Colonic mucosa (tissue), 4 donors: ENCODE data around the gene SPAG16. TPM values are rescaled to one million over a fixed set of nuclear protein-coding genes. Genes with fewer than 3 reads are reported as not detected.
"Not testable (repeated sequence)": the region's sequence is repeated elsewhere in the genome, so short reads cannot be mapped to it uniquely, and the experiment has no call there.

ENCODE experiments used
- DNase-seq: peaks from one replicate; pipeline ENCODE4 v3.0.0-alpha.2; 2020
- H3K27ac ChIP-seq: fragments of 200-600 bp; one replicate; pipeline ENCODE4 v1.8.0; 2021
- H3K27me3 ChIP-seq: fragments of 200-600 bp; one replicate; pipeline ENCODE4 v1.8.0; 2021
- H3K36me3 ChIP-seq: fragments of 200-600 bp; one replicate; pipeline ENCODE4 v1.8.0; 2021
- H3K4me1 ChIP-seq: fragments of 200-600 bp; one replicate; pipeline ENCODE4 v1.8.0; 2021; ENCODE audit warnings: mild to moderate bottlenecking
- H3K4me3 ChIP-seq: fragments of 200-600 bp; one replicate; pipeline ENCODE4 v1.8.0; 2021
- H3K9ac ChIP-seq, 2 donors: one replicate each; pipeline ENCODE4 v1.7.0; 2013; ENCODE audit warnings: control low read depth in 2 of 2, low read depth in 2 of 2, low read length in 2 of 2
- H3K9me3 ChIP-seq: fragments of 200-600 bp; one replicate; pipeline ENCODE4 v1.8.0; 2021
- intact Hi-C: fragments of 100-400 bp; cut with DNase I; formaldehyde crosslinking; loops from one replicate; pipeline ENCODE4 v1.14.1; 2022
- total RNA-seq, 2 donors: library from RNA; stranded (reverse); fragmentation: NEBNext Ultra II Directional in 1 of 2; extraction: Animal tissue kit (Norgen Biotek cat#: 25700) in 1 of 2; gene quantifications; one replicate each; pipeline ENCODE4 v1.2.1, GENCODE V29; 2021
- TF ChIP-seq, protein P1 (sequence below): fragments of 200-600 bp; IDR thresholded peaks from one replicate; pipeline ENCODE4 v1.8.0; 2022; ENCODE audit warnings: antibody characterized with exemption, mild to moderate bottlenecking
- donor health status: healthy.
- donor health status: DM: no; HTN: no; CAD: no.
- donor health status: DM: no; HTN: no; CAD: no.

SPAG16 gene
- total RNA-seq, 2 donors from 2014 or later = 18.6 to 25.5 TPM

- Histone ChIP-seq H3K4me1 (no peaks in the 10 kb centered on the region), H3K9ac (no peak overlapping the region), H3K9me3 (no peaks in the 10 kb centered on the region), H3K36me3 (no peaks in the 10 kb centered on the region), H3K27ac (no peak overlapping the region), H3K27me3 (no peaks in the 10 kb centered on the region), H3K4me3 (no peak overlapping the region)
- TF ChIP-seq, protein P1, sequence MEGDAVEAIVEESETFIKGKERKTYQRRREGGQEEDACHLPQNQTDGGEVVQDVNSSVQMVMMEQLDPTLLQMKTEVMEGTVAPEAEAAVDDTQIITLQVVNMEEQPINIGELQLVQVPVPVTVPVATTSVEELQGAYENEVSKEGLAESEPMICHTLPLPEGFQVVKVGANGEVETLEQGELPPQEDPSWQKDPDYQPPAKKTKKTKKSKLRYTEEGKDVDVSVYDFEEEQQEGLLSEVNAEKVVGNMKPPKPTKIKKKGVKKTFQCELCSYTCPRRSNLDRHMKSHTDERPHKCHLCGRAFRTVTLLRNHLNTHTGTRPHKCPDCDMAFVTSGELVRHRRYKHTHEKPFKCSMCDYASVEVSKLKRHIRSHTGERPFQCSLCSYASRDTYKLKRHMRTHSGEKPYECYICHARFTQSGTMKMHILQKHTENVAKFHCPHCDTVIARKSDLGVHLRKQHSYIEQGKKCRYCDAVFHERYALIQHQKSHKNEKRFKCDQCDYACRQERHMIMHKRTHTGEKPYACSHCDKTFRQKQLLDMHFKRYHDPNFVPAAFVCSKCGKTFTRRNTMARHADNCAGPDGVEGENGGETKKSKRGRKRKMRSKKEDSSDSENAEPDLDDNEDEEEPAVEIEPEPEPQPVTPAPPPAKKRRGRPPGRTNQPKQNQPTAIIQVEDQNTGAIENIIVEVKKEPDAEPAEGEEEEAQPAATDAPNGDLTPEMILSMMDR = no peak
- intact Hi-C loops = no loop called here
- DNase-seq = no peak
Measured at GRCh38 chr2:213266421-213266820, 17.8 kb upstream of the SPAG16 start.

GRCh38 chr2:213271947-213272346 is 12.3 kb upstream of the SPAG16 start:
- no peak for DNase-seq

DNA sequence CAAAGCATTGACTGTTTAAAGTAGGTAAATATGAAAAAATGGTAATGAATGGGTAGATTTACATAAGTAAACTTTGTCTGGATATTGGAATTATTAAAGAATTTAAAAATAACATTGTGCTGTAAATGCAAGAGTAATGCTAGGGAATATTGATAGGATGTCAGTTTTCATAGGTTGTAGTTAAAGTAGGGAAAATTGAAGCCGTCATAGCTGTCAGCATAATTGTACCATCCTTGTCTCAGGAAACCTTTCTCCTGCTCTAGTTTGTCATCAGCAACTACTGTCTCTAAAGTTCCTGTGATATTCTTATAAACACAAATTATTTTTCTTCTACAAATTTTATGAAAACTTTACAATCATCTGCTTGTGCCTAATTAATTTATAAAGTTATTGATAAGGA is 10.1 kb upstream of the SPAG16 start:
- TF ChIP-seq, protein P1 = no peak
- Histone ChIP-seq H3K9me3 (no peaks in the 10 kb centered on the region), H3K36me3 (no peaks in the 10 kb centered on the region), H3K27ac (no peak overlapping the region), H3K4me1 (no peaks in the 10 kb centered on the region), H3K27me3 (no peaks in the 10 kb centered on the region), H3K4me3 (no peak overlapping the region), H3K9ac (no peak overlapping the region)
- intact Hi-C loops = no loop called here
- DNase-seq = no peak

More at GRCh38 chr2:213271947-213272346, 12.3 kb upstream of the SPAG16 start:
- TF ChIP-seq, protein P1 = no peak
- no peaks in the 10 kb centered on the region for H3K9me3 ChIP-seq
- H3K4me1 ChIP-seq = no peaks in the 10 kb centered on the region
- no peaks in the 10 kb centered on the region for H3K36me3 ChIP-seq
- H3K27ac ChIP-seq = no peak overlapping the region
- intact Hi-C loops = no loop called here
- no peak overlapping the region for H3K4me3 ChIP-seq
- no peak overlapping the region for H3K9ac ChIP-seq
- no peaks in the 10 kb centered on the region for H3K27me3 ChIP-seq

DNA sequence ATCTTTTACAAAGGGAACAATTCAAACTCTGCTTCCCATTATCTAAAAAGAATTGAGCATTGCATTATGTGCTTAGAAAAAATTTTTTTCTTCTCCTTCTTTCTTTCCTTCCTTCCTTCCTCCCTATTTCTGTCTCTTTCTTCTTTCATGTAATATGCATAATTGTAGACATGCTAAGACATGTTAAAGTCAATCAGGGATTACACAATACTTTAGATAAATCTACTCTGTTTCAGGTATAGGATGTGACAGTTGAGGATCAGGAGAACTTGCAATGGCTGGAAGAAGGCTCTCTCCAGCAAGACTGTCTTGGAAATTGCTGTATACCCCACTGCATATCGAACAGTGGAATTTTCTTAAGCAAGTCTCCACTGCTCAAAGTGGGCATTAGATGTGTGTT is 9.0 kb upstream of the SPAG16 start:
- TF ChIP-seq, protein P1 = no peak
- intact Hi-C loops = no loop called here
- no peak overlapping the region for H3K27ac ChIP-seq

GRCh38 chr2:213277134-213277533 is 7.1 kb upstream of the SPAG16 start:
- H3K36me3 ChIP-seq, H3K9ac ChIP-seq, H3K4me1 ChIP-seq, H3K4me3 ChIP-seq, H3K27me3 ChIP-seq, H3K9me3 ChIP-seq, H3K27ac ChIP-seq, DNase-seq, intact Hi-C loops: not testable (repeated sequence)

More for the DNA sequence above, 9.0 kb upstream of the SPAG16 start:
- Histone ChIP-seq H3K4me3 (no peak overlapping the region), H3K9ac (no peak overlapping the region), H3K4me1 (no peaks in the 10 kb centered on the region), H3K36me3 (no peaks in the 10 kb centered on the region), H3K27me3 (no peaks in the 10 kb centered on the region), H3K9me3 (no peaks in the 10 kb centered on the region)
- DNase-seq = no peak

GRCh38 chr2:213279116-213279620 is 5.1 kb upstream of the SPAG16 start:
- DNase-seq = no peak
- intact Hi-C loops = no loop called here

More at GRCh38 chr2:213279116-213279620, 5.1 kb upstream of the SPAG16 start:
- Histone ChIP-seq H3K27ac (no peak overlapping the region), H3K9ac (no peak overlapping the region), H3K36me3 (no peaks in the 10 kb centered on the region), H3K27me3 (no peaks in the 10 kb centered on the region), H3K4me1 (no peaks in the 10 kb centered on the region), H3K4me3 (no peak overlapping the region), H3K9me3 (no peaks in the 10 kb centered on the region)
- TF ChIP-seq, protein P1 = no peak
